ENCODE results near the gene HS3ST5.

The HS3ST5 gene

DNA sequence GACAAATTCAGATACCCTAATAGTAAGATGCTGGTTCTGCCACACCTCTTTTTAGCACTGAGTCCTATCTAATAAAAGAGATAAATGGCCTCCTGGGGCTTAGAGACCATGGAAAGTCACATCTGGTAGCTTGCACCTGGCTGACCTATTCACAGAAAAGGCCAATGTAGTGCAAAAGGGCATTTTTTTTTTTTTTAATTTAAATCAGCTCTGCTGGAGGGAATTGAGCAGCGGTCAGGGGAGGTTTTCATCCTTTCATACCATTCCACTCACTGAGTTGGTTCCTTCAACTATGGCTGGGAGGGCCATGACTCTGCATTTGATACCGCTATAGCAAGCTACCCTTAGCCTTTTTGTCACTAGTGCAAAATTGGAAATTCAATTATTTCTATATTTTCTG, 20.1 kb upstream of the HS3ST5 start:
- no peak overlapping the region for H3K4me3 ChIP-seq (ENCODE audit: extremely low read depth, insufficient read depth, low read length, poor library complexity, severe bottlenecking)
- peaks cover 12% of the 10 kb centered on the region for H3K4me1 ChIP-seq (ENCODE audit: control insufficient read depth, insufficient read depth, low read length, poor library complexity, severe bottlenecking)
- H3K36me3 ChIP-seq (ENCODE audit: control insufficient read depth, insufficient read depth, low read length) = no peaks in the 10 kb centered on the region
- H3K27ac ChIP-seq (ENCODE audit: low read depth, low read length, severe bottlenecking) = no peak overlapping the region
- H3K9me3 ChIP-seq (ENCODE audit: control insufficient read depth, low read length) = no peaks in the 10 kb centered on the region
- WGBS, 2 experiments (ENCODE audit: insufficient coverage in 2 of 2) = 100% methylated on average over 1 of the region's 2 CpGs; no CpG with 5 or more reads in 1 of the 2 experiments

DNA sequence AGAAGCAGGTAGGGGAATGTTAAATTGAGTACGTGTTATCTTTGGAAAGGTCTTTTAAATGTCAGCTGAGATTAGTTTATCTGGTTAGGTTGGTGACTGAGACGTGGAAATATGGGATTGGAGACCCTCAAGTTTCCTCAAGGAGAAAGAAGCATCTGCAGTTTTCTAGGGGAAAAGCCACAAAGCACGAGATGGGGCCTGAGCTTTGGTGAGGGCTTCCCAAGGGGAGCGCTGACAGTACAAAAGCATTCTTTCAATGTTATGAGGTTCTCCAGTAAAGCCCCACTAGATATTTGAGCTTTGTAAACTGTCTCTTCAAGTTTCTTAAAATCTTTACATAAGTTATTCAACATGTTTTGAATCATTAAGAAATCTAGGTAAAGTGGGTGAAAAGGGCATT, 19.6 kb upstream of the HS3ST5 start:
- Histone ChIP-seq H3K9me3 (ENCODE audit: control insufficient read depth, low read length) (no peaks in the 10 kb centered on the region), H3K36me3 (ENCODE audit: control insufficient read depth, insufficient read depth, low read length) (no peaks in the 10 kb centered on the region), H3K4me1 (ENCODE audit: control insufficient read depth, insufficient read depth, low read length, poor library complexity, severe bottlenecking) (peaks cover 12% of the 10 kb centered on the region), H3K4me3 (ENCODE audit: extremely low read depth, insufficient read depth, low read length, poor library complexity, severe bottlenecking) (no peak overlapping the region), H3K27ac (ENCODE audit: low read depth, low read length, severe bottlenecking) (no peak overlapping the region)
- WGBS, 2 experiments (ENCODE audit: insufficient coverage in 2 of 2) = 85 to 89% methylated on average over 4 of the region's 4 CpGs

DNA sequence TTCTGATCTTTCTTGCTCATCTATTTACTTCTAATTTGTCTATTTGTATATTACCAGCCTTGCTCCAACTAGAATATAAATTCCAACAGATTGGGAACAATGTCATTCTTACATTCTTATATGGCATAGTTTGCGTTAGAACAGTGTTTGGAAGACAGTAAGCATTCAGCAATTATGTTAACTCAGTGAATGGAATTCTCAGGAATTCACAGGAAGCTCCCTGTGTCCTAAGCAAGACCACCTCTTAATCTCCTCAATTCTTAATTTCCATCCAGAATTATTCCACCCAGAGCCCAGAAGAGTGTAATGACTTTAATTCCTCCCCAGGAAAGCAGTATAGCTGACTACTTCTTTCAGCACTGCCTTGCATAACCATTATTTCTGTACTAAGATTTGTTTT, 18.2 kb upstream of the HS3ST5 start:
- Histone ChIP-seq H3K36me3 (ENCODE audit: control insufficient read depth, insufficient read depth, low read length) (no peaks in the 10 kb centered on the region), H3K4me3 (ENCODE audit: extremely low read depth, insufficient read depth, low read length, poor library complexity, severe bottlenecking) (no peak overlapping the region), H3K4me1 (ENCODE audit: control insufficient read depth, insufficient read depth, low read length, poor library complexity, severe bottlenecking) (peaks cover 12% of the 10 kb centered on the region), H3K9me3 (ENCODE audit: control insufficient read depth, low read length) (no peaks in the 10 kb centered on the region), H3K27ac (ENCODE audit: low read depth, low read length, severe bottlenecking) (no peak overlapping the region)
- WGBS, 2 experiments (ENCODE audit: insufficient coverage in 2 of 2) = no CpG with 5 or more reads among the region's 1 CpG

DNA sequence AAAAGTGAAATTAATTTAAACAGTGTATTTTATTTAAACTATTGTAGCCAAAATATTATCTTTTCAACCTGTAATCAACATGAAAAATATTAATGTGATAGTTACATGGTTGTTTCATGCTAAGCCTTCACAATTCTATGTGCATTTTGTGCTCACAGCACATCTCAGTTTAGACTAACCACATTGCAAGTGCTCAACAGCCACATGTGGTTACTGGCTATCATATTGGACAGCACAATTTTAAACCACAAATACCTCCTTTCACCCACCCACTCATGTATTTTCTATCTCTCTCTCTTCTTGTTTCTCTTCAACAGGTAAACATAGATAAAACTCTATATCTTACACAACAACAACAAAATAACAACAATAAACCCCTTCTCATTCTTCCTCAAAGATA, 12.5 kb upstream of the HS3ST5 start:
- Histone ChIP-seq H3K4me3 (ENCODE audit: extremely low read depth, insufficient read depth, low read length, poor library complexity, severe bottlenecking) (no peak overlapping the region), H3K9me3 (ENCODE audit: control insufficient read depth, low read length) (no peaks in the 10 kb centered on the region), H3K36me3 (ENCODE audit: control insufficient read depth, insufficient read depth, low read length) (no peaks in the 10 kb centered on the region), H3K4me1 (ENCODE audit: control insufficient read depth, insufficient read depth, low read length, poor library complexity, severe bottlenecking) (no peaks in the 10 kb centered on the region), H3K27ac (ENCODE audit: low read depth, low read length, severe bottlenecking) (no peak overlapping the region)

DNA sequence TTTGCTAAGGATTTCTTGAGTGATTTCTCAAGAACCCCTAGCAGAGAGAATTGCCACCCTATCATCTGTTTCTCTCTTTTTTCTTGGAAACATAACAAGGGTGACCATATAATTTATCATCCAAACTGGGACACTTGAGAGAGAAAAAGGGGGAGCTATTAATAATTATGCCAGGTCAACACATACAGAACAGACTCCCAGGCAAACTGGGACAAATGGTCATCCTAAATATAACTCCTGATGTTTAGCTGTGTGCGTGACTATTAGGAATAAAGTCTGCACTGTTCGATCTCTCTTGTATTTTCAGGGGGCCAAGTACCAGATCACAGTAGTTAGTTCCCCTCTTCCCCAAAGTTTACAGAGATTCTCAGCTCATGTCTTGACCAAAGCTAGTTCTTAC, 11.7 kb upstream of the HS3ST5 start:
- Histone ChIP-seq H3K27ac (ENCODE audit: low read depth, low read length, severe bottlenecking) (no peak overlapping the region), H3K36me3 (ENCODE audit: control insufficient read depth, insufficient read depth, low read length) (no peaks in the 10 kb centered on the region), H3K4me3 (ENCODE audit: extremely low read depth, insufficient read depth, low read length, poor library complexity, severe bottlenecking) (no peak overlapping the region), H3K9me3 (ENCODE audit: control insufficient read depth, low read length) (no peaks in the 10 kb centered on the region), H3K4me1 (ENCODE audit: control insufficient read depth, insufficient read depth, low read length, poor library complexity, severe bottlenecking) (no peaks in the 10 kb centered on the region)
- WGBS, 2 experiments (ENCODE audit: insufficient coverage in 2 of 2) = 100% methylated on average over 1 of the region's 2 CpGs; no CpG with 5 or more reads in 1 of the 2 experiments

DNA sequence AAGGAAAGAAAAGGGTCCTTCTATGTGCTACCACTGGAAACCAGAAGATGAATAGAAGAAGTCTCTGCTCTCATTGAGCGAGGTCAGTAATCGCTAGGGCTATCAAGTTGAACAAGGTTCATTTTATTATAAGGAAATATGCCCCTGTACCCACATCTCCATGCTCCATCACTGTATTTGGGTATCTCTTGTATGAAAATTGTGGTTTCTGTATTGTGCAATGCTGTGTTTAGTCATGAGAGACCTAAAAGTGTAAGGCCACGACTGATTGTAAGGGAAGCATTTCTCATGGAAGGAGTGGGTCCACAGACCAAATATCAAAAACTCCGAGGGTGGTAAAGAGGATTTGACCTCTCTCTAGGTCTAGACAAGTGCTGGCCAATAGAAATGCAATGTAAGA, 3.6 kb upstream of the HS3ST5 start:
- Histone ChIP-seq H3K4me3 (ENCODE audit: extremely low read depth, insufficient read depth, low read length, poor library complexity, severe bottlenecking) (no peak overlapping the region), H3K4me1 (ENCODE audit: control insufficient read depth, insufficient read depth, low read length, poor library complexity, severe bottlenecking) (no peaks in the 10 kb centered on the region), H3K36me3 (ENCODE audit: control insufficient read depth, insufficient read depth, low read length) (no peaks in the 10 kb centered on the region), H3K27ac (ENCODE audit: low read depth, low read length, severe bottlenecking) (no peak overlapping the region), H3K9me3 (ENCODE audit: control insufficient read depth, low read length) (no peaks in the 10 kb centered on the region)
- WGBS, 2 experiments (ENCODE audit: insufficient coverage in 2 of 2) = 88 to 100% methylated on average over 1 to 2 of the region's 4 CpGs

DNA sequence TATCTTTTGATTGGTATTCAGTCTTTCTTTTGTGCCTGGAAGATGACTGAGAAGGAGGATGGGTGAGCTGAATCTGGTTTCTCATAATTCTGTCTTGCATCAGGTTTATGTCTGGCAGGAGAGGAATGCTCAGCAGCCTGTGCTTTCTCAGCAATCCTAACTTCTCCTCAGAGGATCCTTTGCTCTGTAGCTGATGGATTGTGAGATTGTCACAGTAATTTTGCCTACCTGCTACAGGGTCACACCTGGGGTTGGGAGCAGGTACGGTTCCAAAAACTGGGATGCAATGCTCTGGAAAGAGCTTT, 2.1 kb upstream of the HS3ST5 start:
- WGBS, 2 experiments (ENCODE audit: insufficient coverage in 2 of 2) = 86 to 88% methylated on average over 1 of the region's 1 CpG
- no peak overlapping the region for H3K4me3 ChIP-seq (ENCODE audit: extremely low read depth, insufficient read depth, low read length, poor library complexity, severe bottlenecking)
- no peak overlapping the region for H3K27ac ChIP-seq (ENCODE audit: low read depth, low read length, severe bottlenecking)
- H3K9me3 ChIP-seq (ENCODE audit: control insufficient read depth, low read length) = no peaks in the 10 kb centered on the region
- no peaks in the 10 kb centered on the region for H3K4me1 ChIP-seq (ENCODE audit: control insufficient read depth, insufficient read depth, low read length, poor library complexity, severe bottlenecking)
- H3K36me3 ChIP-seq (ENCODE audit: control insufficient read depth, insufficient read depth, low read length) = no peaks in the 10 kb centered on the region

DNA sequence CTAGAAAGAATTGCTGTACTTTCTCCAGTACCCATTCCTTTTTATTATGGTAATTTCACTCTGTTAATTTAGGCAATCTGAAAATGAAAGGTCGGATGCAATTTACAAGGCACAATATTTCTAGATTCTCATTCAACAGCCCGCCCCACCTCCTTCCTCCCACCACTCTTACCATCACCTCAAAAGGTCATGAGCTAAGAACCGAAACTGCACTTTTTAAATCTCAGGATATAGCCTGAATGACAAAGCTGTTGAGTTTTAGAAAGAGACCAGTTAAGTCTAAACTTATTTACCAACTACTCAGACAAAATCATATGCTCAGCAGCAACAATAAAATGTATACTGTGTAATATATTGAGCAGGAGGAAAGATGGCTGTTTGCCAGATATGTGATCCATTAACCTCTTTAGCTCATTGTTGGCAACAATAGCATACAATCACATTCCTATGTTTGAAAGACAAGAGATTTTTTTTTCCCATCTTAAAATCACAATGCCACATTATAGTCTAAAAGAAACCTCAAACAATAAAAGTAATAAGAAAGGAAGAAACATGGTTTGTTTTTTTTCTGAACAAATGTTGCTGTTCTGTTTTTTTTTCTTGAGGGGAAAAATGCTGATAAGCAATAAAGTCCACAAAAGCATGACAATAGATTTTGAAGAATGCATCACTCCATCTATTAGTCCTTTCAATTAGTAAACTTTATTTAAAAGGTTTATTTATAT, 1.6 kb upstream of the HS3ST5 start:
- Histone ChIP-seq H3K36me3 (ENCODE audit: control insufficient read depth, insufficient read depth, low read length) (no peaks in the 10 kb centered on the region), H3K27ac (ENCODE audit: low read depth, low read length, severe bottlenecking) (no peak overlapping the region), H3K4me3 (ENCODE audit: extremely low read depth, insufficient read depth, low read length, poor library complexity, severe bottlenecking) (no peak overlapping the region), H3K9me3 (ENCODE audit: control insufficient read depth, low read length) (no peaks in the 10 kb centered on the region), H3K4me1 (ENCODE audit: control insufficient read depth, insufficient read depth, low read length, poor library complexity, severe bottlenecking) (no peaks in the 10 kb centered on the region)
- WGBS, 2 experiments (ENCODE audit: insufficient coverage in 2 of 2) = 58 to 83% methylated on average over 1 to 2 of the region's 3 CpGs

DNA sequence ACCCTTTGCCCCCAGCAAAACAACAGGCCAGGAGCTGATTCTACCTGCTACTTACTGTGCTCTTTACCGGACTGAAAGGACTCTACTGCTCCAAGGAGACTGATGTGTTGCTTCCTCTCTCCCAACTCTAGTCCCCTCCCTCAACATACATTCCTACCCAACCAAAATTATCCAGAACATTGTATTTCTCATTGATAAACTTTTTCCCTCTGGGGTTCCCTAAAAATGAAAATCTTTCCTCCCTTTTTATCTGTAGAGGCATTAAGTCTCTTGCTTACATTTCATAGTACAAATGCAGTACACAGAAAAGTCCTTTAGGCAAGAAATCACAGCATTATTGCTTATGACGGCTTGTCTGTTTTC, 940 bp upstream of the HS3ST5 start:
- H3K9me3 ChIP-seq (ENCODE audit: control insufficient read depth, low read length) = no peaks in the 10 kb centered on the region
- no peak overlapping the region for H3K27ac ChIP-seq (ENCODE audit: low read depth, low read length, severe bottlenecking)
- WGBS, 2 experiments (ENCODE audit: insufficient coverage in 2 of 2) = 20 to 50% methylated on average over 2 of the region's 2 CpGs
- no peaks in the 10 kb centered on the region for H3K4me1 ChIP-seq (ENCODE audit: control insufficient read depth, insufficient read depth, low read length, poor library complexity, severe bottlenecking)
- H3K36me3 ChIP-seq (ENCODE audit: control insufficient read depth, insufficient read depth, low read length) = no peaks in the 10 kb centered on the region
- peak overlapping the region; percentile 63 for H3K4me3 ChIP-seq (ENCODE audit: extremely low read depth, insufficient read depth, low read length, poor library complexity, severe bottlenecking)

DNA sequence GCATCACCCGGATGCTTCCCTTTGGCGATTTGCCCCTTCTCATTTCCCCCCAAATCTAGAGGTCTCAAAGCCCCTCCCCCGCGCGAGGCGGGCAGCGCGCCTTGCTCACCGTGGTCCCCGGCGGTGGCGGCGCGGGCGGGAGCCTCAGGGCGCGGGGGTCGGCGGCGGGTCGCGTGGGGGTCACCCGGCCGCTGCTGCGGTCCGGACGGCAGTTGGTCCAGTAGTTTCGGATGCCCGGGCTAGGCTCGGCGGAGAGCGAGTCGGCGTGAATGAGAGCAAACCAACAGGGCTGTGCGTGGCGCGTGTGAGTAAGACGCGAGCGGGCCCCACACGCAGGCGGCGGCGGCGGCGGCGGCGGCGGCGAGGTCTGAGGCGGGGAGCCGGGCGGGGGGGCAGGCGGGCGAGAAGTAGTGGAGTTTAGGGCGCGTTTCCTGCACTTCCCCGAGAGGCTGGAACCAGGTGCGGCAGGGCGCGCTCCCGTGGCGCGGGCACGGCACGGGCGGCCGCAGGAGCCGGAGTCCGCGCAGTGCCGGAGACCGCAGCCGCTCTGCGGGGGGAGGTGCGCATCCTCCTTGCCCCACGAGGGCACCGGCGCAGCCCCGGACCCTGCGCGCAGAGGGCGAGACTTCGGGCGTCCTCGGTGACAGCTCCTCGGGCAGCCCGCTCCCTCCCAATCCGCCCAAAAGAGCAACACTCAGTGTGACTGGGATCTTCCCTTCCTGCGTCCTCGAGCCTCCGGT, 567 bp downstream of the HS3ST5 start:
- WGBS, 2 experiments (ENCODE audit: insufficient coverage in 2 of 2) = 0 to 1% methylated on average over 71 to 78 of the region's 92 CpGs
- peak overlapping the region; percentile 63 for H3K4me3 ChIP-seq (ENCODE audit: extremely low read depth, insufficient read depth, low read length, poor library complexity, severe bottlenecking)
- H3K4me1 ChIP-seq (ENCODE audit: control insufficient read depth, insufficient read depth, low read length, poor library complexity, severe bottlenecking) = no peaks in the 10 kb centered on the region
- H3K9me3 ChIP-seq (ENCODE audit: control insufficient read depth, low read length) = no peaks in the 10 kb centered on the region
- no peaks in the 10 kb centered on the region for H3K36me3 ChIP-seq (ENCODE audit: control insufficient read depth, insufficient read depth, low read length)
- H3K27ac ChIP-seq (ENCODE audit: low read depth, low read length, severe bottlenecking) = no peak overlapping the region

DNA sequence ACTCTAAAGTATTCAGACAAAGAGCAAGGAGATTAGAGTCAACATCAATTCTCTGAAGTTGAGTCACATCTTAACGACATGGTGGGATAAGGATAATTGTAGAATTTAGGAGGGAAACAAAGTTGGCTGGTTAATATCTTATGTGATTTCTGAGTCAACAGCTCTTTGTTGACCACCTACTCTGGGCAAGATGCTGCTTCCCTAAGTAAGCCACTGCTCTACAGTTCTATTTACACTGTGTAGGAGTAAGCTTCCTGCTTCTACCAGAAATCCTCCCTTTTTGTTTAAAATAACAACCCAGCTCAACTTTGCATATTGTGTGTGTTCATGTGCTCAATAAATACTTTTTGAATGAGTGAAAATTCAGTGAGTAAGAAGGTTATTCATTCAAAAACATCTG, 3.1 kb downstream of the HS3ST5 start:
- WGBS, 2 experiments (ENCODE audit: insufficient coverage in 2 of 2) = 0% methylated on average over 1 of the region's 1 CpG; no CpG with 5 or more reads in 1 of the 2 experiments
- Histone ChIP-seq H3K27ac (ENCODE audit: low read depth, low read length, severe bottlenecking) (no peak overlapping the region), H3K4me1 (ENCODE audit: control insufficient read depth, insufficient read depth, low read length, poor library complexity, severe bottlenecking) (no peaks in the 10 kb centered on the region), H3K4me3 (ENCODE audit: extremely low read depth, insufficient read depth, low read length, poor library complexity, severe bottlenecking) (no peak overlapping the region), H3K9me3 (ENCODE audit: control insufficient read depth, low read length) (no peaks in the 10 kb centered on the region), H3K36me3 (ENCODE audit: control insufficient read depth, insufficient read depth, low read length) (no peaks in the 10 kb centered on the region)
